Measurements from ENCODE around the gene THAP7. TPM values are rescaled to one million over a fixed set of nuclear protein-coding genes. Genes with fewer than 3 reads are reported as not detected.

Gene THAP7
- total RNA-seq, 1 donor = 22.9 TPM

GRCh38 chr22:20983081-20983771, 18.7 kb downstream of the THAP7 start:
- peak overlapping the region; percentile 91 for H3K4me3 ChIP-seq (ENCODE audit: low read depth, low read length)
- TF ChIP-seq, protein P1, sequence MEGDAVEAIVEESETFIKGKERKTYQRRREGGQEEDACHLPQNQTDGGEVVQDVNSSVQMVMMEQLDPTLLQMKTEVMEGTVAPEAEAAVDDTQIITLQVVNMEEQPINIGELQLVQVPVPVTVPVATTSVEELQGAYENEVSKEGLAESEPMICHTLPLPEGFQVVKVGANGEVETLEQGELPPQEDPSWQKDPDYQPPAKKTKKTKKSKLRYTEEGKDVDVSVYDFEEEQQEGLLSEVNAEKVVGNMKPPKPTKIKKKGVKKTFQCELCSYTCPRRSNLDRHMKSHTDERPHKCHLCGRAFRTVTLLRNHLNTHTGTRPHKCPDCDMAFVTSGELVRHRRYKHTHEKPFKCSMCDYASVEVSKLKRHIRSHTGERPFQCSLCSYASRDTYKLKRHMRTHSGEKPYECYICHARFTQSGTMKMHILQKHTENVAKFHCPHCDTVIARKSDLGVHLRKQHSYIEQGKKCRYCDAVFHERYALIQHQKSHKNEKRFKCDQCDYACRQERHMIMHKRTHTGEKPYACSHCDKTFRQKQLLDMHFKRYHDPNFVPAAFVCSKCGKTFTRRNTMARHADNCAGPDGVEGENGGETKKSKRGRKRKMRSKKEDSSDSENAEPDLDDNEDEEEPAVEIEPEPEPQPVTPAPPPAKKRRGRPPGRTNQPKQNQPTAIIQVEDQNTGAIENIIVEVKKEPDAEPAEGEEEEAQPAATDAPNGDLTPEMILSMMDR (IDR thresholded peaks at IDR 0.05; ENCODE audit: insufficient read depth, low read depth, low read length) = no peak
- no peak for DNase-seq (ENCODE audit: low read depth)

DNA sequence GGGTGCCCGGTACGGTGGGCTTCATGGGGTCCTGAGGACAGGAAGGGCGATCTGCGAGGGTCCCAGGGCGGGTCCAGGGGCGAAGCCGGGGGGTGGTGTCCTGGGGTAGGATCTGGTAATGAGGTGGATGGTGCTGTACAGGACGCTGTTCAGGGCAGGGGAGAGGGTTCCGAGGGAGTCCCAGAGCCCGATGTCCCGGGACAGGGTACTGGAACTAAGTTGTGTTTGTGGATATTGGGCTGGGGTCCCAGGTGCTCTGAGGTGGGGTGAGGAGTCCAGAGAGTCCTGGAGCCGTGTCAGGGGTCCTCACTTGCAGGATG, 19.4 kb downstream of the THAP7 start:
- TF ChIP-seq, protein P1 (IDR thresholded peaks at IDR 0.05; ENCODE audit: insufficient read depth, low read depth, low read length) = no peak
- H3K4me3 ChIP-seq (ENCODE audit: low read depth, low read length) = peak overlapping the region; percentile 91
- no peak for DNase-seq (ENCODE audit: low read depth)

GRCh38 chr22:20981787-20982562, 19.9 kb downstream of the THAP7 start, which contains the start of gene LZTR1:
Gene LZTR1 (plus strand): TSS chr22:20982297. CDS start chr22:20982372, 75 bp downstream.
- TF ChIP-seq, protein P1 (IDR thresholded peaks at IDR 0.05; ENCODE audit: insufficient read depth, low read depth, low read length) = peak; percentile 68
- H3K4me3 ChIP-seq (ENCODE audit: low read depth, low read length) = peak within 1 kb of the TSS; percentile 91
- peak; percentile 84 for DNase-seq (ENCODE audit: low read depth)

GRCh38 chr22:20980938-20981722, 20.8 kb downstream of the THAP7 start:
- DNase-seq (ENCODE audit: low read depth) = no peak
- TF ChIP-seq, protein P1 (IDR thresholded peaks at IDR 0.05; ENCODE audit: insufficient read depth, low read depth, low read length) = no peak
- H3K4me3 ChIP-seq (ENCODE audit: low read depth, low read length) = peak overlapping the region; percentile 91

- no peak overlapping the region for H3K4me3 ChIP-seq (ENCODE audit: low read depth, low read length)
- TF ChIP-seq, protein P1 (IDR thresholded peaks at IDR 0.05; ENCODE audit: insufficient read depth, low read depth, low read length) = no peak
- DNase-seq (ENCODE audit: low read depth) = no peak
Measured at GRCh38 chr22:20980523-20980922, 21.4 kb downstream of the THAP7 start.

DNA sequence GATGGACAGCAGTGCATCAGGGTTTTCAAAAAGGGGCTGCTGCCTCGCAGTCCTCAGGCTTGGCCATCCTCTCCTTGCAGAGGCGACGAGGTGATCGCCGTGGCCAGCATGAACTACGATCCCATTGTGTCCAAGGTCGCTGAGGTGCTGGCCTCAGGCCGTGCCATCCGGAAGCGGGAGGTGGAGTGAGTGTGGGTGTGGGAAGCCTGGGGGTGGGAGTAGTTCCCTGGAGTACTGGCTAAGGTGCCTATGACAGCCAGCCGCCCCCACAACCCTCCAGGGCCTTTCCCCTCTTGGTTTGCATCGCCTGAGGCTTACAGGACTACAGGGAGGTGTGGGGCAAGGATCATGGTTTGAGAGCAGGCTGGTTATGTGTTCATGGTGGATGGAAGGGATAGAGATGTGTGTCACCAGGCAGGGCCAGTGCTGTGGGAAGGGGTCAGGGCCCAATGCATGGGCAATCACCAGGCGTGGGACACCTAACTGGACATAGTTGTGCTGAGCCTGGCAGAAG, 21.9 kb downstream of the THAP7 start:
- no peak for DNase-seq (ENCODE audit: low read depth)
- peak overlapping the region; percentile 18 for H3K4me3 ChIP-seq (ENCODE audit: low read depth, low read length)
- TF ChIP-seq, protein P1 (IDR thresholded peaks at IDR 0.05; ENCODE audit: insufficient read depth, low read depth, low read length) = no peak
